ENCODE measurements around the gene CMTM3. TPM values are rescaled to one million over a fixed set of nuclear protein-coding genes. Genes with fewer than 3 reads are reported as not detected.

CMTM3 gene
- total and polyA plus RNA-seq, 2 of the 4 experiments (the other 2 are of a cell fraction), result 4.5 to 35.5 TPM

- Histone ChIP-seq H2AK5ac (ENCODE audit: low read depth, low read length) (no peak overlapping the region), H2BK20ac (ENCODE audit: low read depth, low read length) (no peak overlapping the region), H3K27me3 (ENCODE audit: control insufficient read depth, insufficient read depth, low read length) (no peaks in the 10 kb centered on the region), H2AFZ (replicated peaks; ENCODE audit: low read length, poor library complexity) (no peak overlapping the region), H3K9me3 (ENCODE audit: control insufficient read depth, insufficient read depth, low read length) (no peaks in the 10 kb centered on the region), H2BK15ac (ENCODE audit: low read depth, low read length) (no peak overlapping the region), H3K9ac (ENCODE audit: low read depth, low read length) (no peak overlapping the region), H3K27ac (ENCODE audit: insufficient read depth, low read length) (no peak overlapping the region), H2BK5ac (ENCODE audit: low read depth, low read length, poor library complexity, severe bottlenecking) (no peak overlapping the region), H3K18ac (ENCODE audit: low read depth, low read length) (no peak overlapping the region), H3K79me1 (ENCODE audit: low read depth in 1 of 2, low read length in 2 of 2) (peaks cover 7 to 16% of the 10 kb centered on the region in 2 experiments; a peak in 3 of 4 replicates), H2BK120ac (ENCODE audit: low read depth, low read length) (no peak overlapping the region), H3K56ac (ENCODE audit: extremely low read depth, insufficient read depth, low read length) (no peak overlapping the region), H4K20me1 (ENCODE audit: insufficient read depth, low read length) (no peaks in the 10 kb centered on the region), H3K4me1 (ENCODE audit: control insufficient read depth, insufficient read depth, low read length) (peaks cover 1% of the 10 kb centered on the region; the same call in 1 of the 2 replicates), H3K23ac (ENCODE audit: low read depth, low read length) (no peak overlapping the region), H3K36me3 (ENCODE audit: control insufficient read depth, insufficient read depth, low read length) (no peaks in the 10 kb centered on the region), H3K14ac (replicated peaks; ENCODE audit: low read depth, low read length) (no peak overlapping the region), H3K9me1 (ENCODE audit: insufficient read depth, low read length) (peaks cover 13% of the 10 kb centered on the region; the same call in 1 of the 2 replicates), H4K8ac (ENCODE audit: low read depth in 2 of 2, low read length in 2 of 2) (no peak overlapping the region), H3K4ac (ENCODE audit: low read depth, low read length) (no peak overlapping the region), H4K5ac (ENCODE audit: low read depth, low read length) (no peak overlapping the region), H4K91ac (ENCODE audit: insufficient read depth, low read depth, low read length) (no peak overlapping the region), H2AK9ac (replicated peaks; ENCODE audit: low read depth, low read length, poor library complexity) (no peak overlapping the region), H3K4me3 (ENCODE audit: insufficient read depth, low read depth, low read length) (no peak overlapping the region), H3K4me2 (ENCODE audit: low read depth, low read length) (no peak overlapping the region)
- ATAC-seq (ENCODE audit: low read depth) (no peak), DNase-seq (no peak)
- in situ Hi-C loops (cut with MboI; ENCODE audit: low sequenced_read_pairs), result no loop called here
- POLR2A ChIA-PET (ENCODE audit: unreplicated experiment), result no interaction called here
- TF ChIP-seq MAFK (IDR thresholded peaks at IDR 0.05; ENCODE audit: low read depth, low read length) (no peak), POLR2A (IDR thresholded peaks at IDR 0.05; ENCODE audit: low read depth, low read length) (no peak), NFE2L2 (IDR thresholded peaks at IDR 0.05; ENCODE audit: low read depth, low read length) (no peak), RAD21 (IDR thresholded peaks at IDR 0.05; ENCODE audit: low read length) (no peak), MAZ (IDR thresholded peaks at IDR 0.05; ENCODE audit: borderline replicate concordance, low read depth, low read length) (no peak), CHD1 (IDR thresholded peaks at IDR 0.05; ENCODE audit: low read depth, low read length) (no peak), SMC3 (IDR thresholded peaks at IDR 0.05; ENCODE audit: low read depth, low read length) (no peak), BHLHE40 (IDR thresholded peaks at IDR 0.05; ENCODE audit: low read depth, low read length) (no peak), CEBPB (IDR thresholded peaks at IDR 0.05; ENCODE audit: low read depth, low read length) (no peak), ELK1 (IDR thresholded peaks at IDR 0.05; ENCODE audit: borderline replicate concordance, low read depth, low read length) (no peak), FOS (IDR thresholded peaks at IDR 0.05; ENCODE audit: low read depth, low read length) (no peak), RFX5 (IDR thresholded peaks at IDR 0.05; ENCODE audit: low read depth, low read length) (no peak), RCOR1 (IDR thresholded peaks at IDR 0.05; ENCODE audit: insufficient replicate concordance, low read length) (no peak), MXI1 (IDR thresholded peaks at IDR 0.05; ENCODE audit: borderline replicate concordance, low read depth, low read length) (no peak)
- TF ChIP-seq, protein P1, sequence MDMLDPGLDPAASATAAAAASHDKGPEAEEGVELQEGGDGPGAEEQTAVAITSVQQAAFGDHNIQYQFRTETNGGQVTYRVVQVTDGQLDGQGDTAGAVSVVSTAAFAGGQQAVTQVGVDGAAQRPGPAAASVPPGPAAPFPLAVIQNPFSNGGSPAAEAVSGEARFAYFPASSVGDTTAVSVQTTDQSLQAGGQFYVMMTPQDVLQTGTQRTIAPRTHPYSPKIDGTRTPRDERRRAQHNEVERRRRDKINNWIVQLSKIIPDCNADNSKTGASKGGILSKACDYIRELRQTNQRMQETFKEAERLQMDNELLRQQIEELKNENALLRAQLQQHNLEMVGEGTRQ (IDR thresholded peaks at IDR 0.05; ENCODE audit: low read depth, low read length), result no peak
- CTCF ChIA-PET, result no interaction called here
- BruUV-seq (replicated peaks), result no TSS peak
- dilution Hi-C loops (cut with HindIII; ENCODE audit: low sequenced_read_pairs, unreplicated experiment), result no loop called here
- intact Hi-C loops (cut with micrococcal nuclease), result no loop called here
- WGBS, 2 experiments (ENCODE audit: extremely low coverage in 2 of 2, insufficient read length in 1 of 2), result no CpG with 5 or more reads among the region's 2 CpGs
Measured at GRCh38 chr16:66649167-66649566, 44.7 kb downstream of the CMTM3 start.
